C4-2B (cell line): ENCODE results near the gene CCDC40.

ENCODE experiments used
- H3K27ac ChIP-seq: fragments of 450-650 bp; 2 replicates; pipeline ENCODE4 v1.5.1; 2017
- ZFX ChIP-seq: fragments of 450-650 bp; IDR thresholded peaks from 2 replicates; pipeline ENCODE4 v1.6.1; 2017
- TF ChIP-seq, protein P1 (sequence below): fragments of 450-650 bp; conservative IDR thresholded peaks from 2 replicates; pipeline ENCODE4 v1.5.1; 2017; ENCODE audit warnings: mild to moderate bottlenecking

Gene CCDC40

DNA sequence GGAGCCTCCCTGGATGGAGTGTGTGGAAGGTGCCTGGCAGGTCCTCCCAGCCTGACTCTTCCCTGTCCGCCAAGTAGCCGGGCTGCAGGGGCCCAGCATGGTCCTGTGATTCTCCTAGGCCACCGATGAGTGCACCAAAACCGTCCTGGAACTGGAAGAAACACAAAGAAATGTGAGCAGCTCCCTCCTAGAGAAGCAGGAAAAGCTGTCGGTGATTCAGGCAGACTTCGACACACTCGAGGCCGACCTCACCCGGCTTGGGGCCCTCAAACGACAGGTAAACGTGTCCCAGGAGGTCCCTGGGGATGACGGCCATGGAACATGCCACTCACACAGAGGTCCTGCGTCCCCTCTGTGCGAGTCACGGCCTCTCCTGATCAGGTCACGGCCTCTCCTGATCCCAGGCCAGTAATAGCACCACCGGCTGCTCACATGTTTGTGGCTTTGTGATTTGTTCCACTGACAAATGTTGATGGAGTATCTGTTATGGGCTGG lies 60.7 kb downstream of the CCDC40 start:
- no peak overlapping the region for H3K27ac ChIP-seq

DNA sequence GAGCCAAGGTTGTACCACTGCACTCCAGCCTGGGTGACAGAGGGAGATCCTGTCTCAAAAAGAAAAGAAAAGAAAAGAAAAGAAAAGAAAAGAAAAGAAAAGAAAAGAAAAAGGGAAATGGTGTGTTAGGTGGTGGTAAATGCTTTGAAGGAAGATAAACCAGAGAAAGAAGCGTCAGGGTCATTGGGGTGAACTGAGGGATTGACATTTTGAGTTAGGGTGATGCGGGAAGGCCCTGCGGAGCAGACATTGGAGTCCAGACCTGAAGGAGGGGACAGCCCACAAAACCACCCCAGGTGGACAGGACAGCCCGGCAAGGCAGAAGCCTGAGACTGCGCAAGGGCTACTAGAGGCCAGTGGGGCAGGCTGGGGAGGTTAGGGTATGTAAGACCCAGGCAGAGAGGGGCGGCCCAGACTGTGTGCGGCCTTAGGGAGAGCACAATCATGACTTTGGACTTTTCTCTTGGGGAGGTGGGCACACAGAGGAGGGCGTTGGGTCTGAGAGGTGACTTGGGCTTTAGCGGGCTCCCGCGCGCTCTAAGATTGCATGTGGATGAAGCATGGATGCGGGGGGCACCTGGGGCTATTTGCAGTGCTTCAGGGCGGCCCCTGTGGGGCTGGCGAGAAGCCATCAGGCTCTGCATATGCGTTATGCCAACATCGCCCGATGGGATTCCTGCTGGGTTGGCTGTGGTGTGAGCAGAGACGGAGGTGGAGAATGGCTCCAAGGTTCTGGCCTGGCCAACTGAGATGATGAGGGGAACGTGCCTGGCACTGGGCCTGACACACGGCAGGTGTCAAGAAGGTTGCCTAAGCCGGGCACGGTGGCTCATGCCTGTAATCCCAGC lies 61.6 kb downstream of the CCDC40 start:
- TF ChIP-seq ZFX, result no peak
- TF ChIP-seq, protein P1, sequence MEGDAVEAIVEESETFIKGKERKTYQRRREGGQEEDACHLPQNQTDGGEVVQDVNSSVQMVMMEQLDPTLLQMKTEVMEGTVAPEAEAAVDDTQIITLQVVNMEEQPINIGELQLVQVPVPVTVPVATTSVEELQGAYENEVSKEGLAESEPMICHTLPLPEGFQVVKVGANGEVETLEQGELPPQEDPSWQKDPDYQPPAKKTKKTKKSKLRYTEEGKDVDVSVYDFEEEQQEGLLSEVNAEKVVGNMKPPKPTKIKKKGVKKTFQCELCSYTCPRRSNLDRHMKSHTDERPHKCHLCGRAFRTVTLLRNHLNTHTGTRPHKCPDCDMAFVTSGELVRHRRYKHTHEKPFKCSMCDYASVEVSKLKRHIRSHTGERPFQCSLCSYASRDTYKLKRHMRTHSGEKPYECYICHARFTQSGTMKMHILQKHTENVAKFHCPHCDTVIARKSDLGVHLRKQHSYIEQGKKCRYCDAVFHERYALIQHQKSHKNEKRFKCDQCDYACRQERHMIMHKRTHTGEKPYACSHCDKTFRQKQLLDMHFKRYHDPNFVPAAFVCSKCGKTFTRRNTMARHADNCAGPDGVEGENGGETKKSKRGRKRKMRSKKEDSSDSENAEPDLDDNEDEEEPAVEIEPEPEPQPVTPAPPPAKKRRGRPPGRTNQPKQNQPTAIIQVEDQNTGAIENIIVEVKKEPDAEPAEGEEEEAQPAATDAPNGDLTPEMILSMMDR, result no peak
- H3K27ac ChIP-seq, result no peak overlapping the region

More for the DNA sequence above, 60.7 kb downstream of the CCDC40 start:
- TF ChIP-seq, protein P1, result no peak
- no peak for TF ChIP-seq ZFX

DNA sequence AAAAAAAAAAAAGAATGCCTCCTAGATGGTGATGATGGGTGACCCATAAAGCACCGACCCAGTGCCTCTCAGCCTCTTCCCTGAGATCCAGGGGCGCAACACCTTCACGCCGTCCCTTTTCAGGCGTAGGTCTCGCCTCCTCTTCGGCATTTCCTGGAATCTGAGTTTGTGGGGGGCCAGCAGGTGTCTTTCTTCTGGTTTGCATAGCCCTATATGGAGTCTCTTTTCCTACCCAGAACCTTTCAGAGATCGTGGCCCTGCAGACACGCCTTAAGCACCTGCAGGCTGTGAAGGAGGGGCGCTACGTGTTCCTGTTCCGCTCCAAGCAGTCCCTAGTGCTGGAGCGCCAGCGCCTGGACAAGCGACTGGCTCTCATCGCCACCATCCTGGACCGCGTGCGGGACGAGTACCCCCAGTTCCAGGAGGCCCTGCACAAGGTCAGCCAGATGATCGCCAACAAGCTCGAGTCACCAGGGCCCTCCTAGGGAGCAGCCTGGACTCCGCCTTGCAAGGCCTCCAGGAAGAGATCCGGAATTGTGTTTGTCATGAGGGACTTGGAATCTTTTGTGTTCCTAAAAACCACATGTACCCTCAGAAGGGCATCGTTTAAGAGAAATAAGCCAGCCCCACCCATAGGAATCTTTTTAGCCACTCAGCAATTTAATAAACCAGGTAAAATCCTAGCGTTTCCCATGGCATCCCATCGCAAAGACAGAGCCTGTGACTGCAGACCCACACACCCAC lies 63.0 kb downstream of the CCDC40 start:
- no peak for TF ChIP-seq ZFX
- TF ChIP-seq, protein P1, result no peak

DNA sequence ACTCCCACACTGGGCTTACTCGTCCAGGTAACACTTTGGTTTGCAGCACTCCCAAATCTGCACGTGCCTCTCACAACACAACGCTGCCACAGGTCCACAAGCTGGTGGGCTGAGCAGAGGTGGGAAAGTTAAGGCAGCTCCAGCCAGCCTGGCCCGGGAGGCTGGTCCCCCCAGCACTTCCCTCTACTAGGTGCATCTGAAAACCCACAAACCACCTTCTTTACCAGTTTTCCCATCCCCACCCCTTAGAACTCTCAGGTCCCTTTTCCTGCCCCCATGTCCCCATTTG lies 63.5 kb downstream of the CCDC40 start:
- TF ChIP-seq, protein P1, result no peak
- TF ChIP-seq ZFX, result no peak
- no peak overlapping the region for H3K27ac ChIP-seq

More for the DNA sequence above, 63.0 kb downstream of the CCDC40 start:
- no peak overlapping the region for H3K27ac ChIP-seq

DNA sequence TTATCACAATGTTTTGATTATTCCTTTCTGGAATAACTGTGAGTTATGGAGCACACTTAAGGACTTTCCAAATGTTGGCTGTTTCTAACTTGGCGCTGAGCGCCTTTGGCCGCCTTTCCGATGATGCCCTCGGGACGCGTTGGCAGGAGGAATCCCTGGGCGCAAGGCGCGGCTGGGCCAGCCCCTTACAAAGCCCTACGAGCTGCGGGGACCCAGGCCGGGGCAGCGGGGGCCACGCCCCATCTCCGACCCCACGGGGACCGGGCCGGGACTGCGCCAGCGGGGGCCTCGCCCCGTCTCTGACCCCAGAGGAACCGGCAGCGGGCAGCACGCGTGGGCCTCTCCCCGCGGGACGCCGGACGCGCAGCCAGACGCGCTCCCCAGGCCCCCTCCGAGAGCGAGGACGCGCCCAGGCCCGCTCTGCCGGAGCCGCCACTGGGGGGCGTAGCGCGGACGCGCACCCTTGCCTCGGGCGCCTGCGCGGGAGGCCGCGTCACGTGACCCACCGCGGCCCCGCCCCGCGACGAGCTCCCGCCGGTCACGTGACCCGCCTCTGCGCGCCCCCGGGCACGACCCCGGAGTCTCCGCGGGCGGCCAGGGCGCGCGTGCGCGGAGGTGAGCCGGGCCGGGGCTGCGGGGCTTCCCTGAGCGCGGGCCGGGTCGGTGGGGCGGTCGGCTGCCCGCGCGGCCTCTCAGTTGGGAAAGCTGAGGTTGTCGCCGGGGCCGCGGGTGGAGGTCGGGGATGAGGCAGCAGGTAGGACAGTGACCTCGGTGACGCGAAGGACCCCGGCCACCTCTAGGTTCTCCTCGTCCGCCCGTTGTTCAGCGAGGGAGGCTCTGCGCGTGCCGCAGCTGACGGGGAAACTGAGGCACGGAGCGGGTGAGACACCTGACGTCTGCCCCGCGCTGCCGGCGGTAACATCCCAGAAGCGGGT lies 64.8 kb downstream of the CCDC40 start, which contains the start of gene GAA:
Gene GAA, plus strand, starts transcription at position 571 of the 935 bp plus-strand sequence. CDS start 3,006 bp downstream, outside the sequence.
- peak within 1 kb of the TSS; percentile 83 for H3K27ac ChIP-seq
- peak; percentile 46; the same call in 1 of the 2 replicates for TF ChIP-seq ZFX
- TF ChIP-seq, protein P1, result peak; percentile 98

DNA sequence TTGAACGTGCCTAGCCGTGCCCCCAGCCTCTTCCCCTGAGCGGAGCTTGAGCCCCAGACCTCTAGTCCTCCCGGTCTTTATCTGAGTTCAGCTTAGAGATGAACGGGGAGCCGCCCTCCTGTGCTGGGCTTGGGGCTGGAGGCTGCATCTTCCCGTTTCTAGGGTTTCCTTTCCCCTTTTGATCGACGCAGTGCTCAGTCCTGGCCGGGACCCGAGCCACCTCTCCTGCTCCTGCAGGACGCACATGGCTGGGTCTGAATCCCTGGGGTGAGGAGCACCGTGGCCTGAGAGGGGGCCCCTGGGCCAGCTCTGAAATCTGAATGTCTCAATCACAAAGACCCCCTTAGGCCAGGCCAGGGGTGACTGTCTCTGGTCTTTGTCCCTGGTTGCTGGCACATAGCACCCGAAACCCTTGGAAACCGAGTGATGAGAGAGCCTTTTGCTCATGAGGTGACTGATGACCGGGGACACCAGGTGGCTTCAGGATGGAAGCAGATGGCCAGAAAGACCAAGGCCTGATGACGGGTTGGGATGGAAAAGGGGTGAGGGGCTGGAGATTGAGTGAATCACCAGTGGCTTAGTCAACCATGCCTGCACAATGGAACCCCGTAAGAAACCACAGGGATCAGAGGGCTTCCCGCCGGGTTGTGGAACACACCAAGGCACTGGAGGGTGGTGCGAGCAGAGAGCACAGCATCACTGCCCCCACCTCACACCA lies 65.7 kb downstream of the CCDC40 start:
- TF ChIP-seq ZFX, result no peak
- TF ChIP-seq, protein P1, result no peak
- H3K27ac ChIP-seq, result peak overlapping the region; percentile 83
